Measurements from ENCODE around the gene DUOX1.

Gene DUOX1

GRCh38 chr15:45186771-45187577 lies 57.2 kb downstream of the DUOX1 start:
- Mint-ChIP-seq H3K27ac (peak overlapping the region; percentile 83), H3K4me1 (ENCODE audit: low read depth) (peaks cover 40% of the 10 kb centered on the region), H3K9me3 (no peaks in the 10 kb centered on the region), H3K4me3 (peak overlapping the region; percentile 79), H3K27me3 (no peaks in the 10 kb centered on the region), H3K36me3 (ENCODE audit: low read depth) (no peaks in the 10 kb centered on the region)
- DNase-seq = peak; percentile 51

- H3K27me3 Mint-ChIP-seq = no peaks in the 10 kb centered on the region
- H3K27ac Mint-ChIP-seq = no peak overlapping the region
These were observed 57.7 kb downstream of the DUOX1 start for GRCh38 chr15:45187578-45187893.

GRCh38 chr15:45187894-45188830 lies 58.4 kb downstream of the DUOX1 start, which contains the start of gene SHF:
SHF (minus strand) TSS chr15:45187966; CDS start chr15:45187951, 15 bp downstream.
- H3K36me3 Mint-ChIP-seq (ENCODE audit: low read depth) = no peaks in the 10 kb centered on the region
- peaks cover 34% of the 10 kb centered on the region for H3K4me1 Mint-ChIP-seq (ENCODE audit: low read depth)
- H3K27ac Mint-ChIP-seq = peak within 1 kb of the TSS; percentile 93
- peak; percentile 83 for DNase-seq
- peak within 1 kb of the TSS; percentile 79 for H3K4me3 Mint-ChIP-seq
- no peaks in the 10 kb centered on the region for H3K9me3 Mint-ChIP-seq
- no peaks in the 10 kb centered on the region for H3K27me3 Mint-ChIP-seq

More at GRCh38 chr15:45187578-45187893, 57.7 kb downstream of the DUOX1 start:
- Mint-ChIP-seq H3K36me3 (ENCODE audit: low read depth) (no peaks in the 10 kb centered on the region), H3K4me1 (ENCODE audit: low read depth) (peaks cover 39% of the 10 kb centered on the region), H3K4me3 (no peak overlapping the region), H3K9me3 (no peaks in the 10 kb centered on the region)
- DNase-seq = peak; percentile 54

- H3K27me3 Mint-ChIP-seq = no peaks in the 10 kb centered on the region
- H3K4me1 Mint-ChIP-seq (ENCODE audit: low read depth) = peaks cover 16% of the 10 kb centered on the region
- no peak overlapping the region for H3K4me3 Mint-ChIP-seq
- H3K36me3 Mint-ChIP-seq (ENCODE audit: low read depth) = peaks cover 4% of the 10 kb centered on the region
- H3K27ac Mint-ChIP-seq = peak overlapping the region; percentile 20
- no peak for DNase-seq
- no peaks in the 10 kb centered on the region for H3K9me3 Mint-ChIP-seq
These were observed 67.7 kb downstream of the DUOX1 start for GRCh38 chr15:45197512-45197911.

- Mint-ChIP-seq H3K27me3 (no peaks in the 10 kb centered on the region), H3K4me3 (no peak overlapping the region), H3K27ac (no peak overlapping the region), H3K4me1 (ENCODE audit: low read depth) (peaks cover 18% of the 10 kb centered on the region), H3K9me3 (no peaks in the 10 kb centered on the region), H3K36me3 (ENCODE audit: low read depth) (peaks cover 4% of the 10 kb centered on the region)
- DNase-seq = peak; percentile 98
These were observed 68.7 kb downstream of the DUOX1 start for GRCh38 chr15:45198337-45199135.

GRCh38 chr15:45199136-45199810 lies 69.5 kb downstream of the DUOX1 start:
- DNase-seq = no peak
- Mint-ChIP-seq H3K36me3 (ENCODE audit: low read depth) (peaks cover 4% of the 10 kb centered on the region), H3K27ac (no peak overlapping the region), H3K4me1 (ENCODE audit: low read depth) (peaks cover 18% of the 10 kb centered on the region), H3K4me3 (no peak overlapping the region), H3K27me3 (no peaks in the 10 kb centered on the region), H3K9me3 (no peaks in the 10 kb centered on the region)

GRCh38 chr15:45200001-45200798 lies 70.4 kb downstream of the DUOX1 start:
- H3K4me3 Mint-ChIP-seq = no peak overlapping the region
- peaks cover 4% of the 10 kb centered on the region for H3K36me3 Mint-ChIP-seq (ENCODE audit: low read depth)
- H3K27me3 Mint-ChIP-seq = no peaks in the 10 kb centered on the region
- peak; percentile 99 for DNase-seq
- H3K4me1 Mint-ChIP-seq (ENCODE audit: low read depth) = peaks cover 23% of the 10 kb centered on the region
- no peaks in the 10 kb centered on the region for H3K9me3 Mint-ChIP-seq
- H3K27ac Mint-ChIP-seq = no peak overlapping the region

- DNase-seq = peak; percentile 91
- Mint-ChIP-seq H3K36me3 (ENCODE audit: low read depth) (peaks cover 4% of the 10 kb centered on the region), H3K27ac (no peak overlapping the region), H3K9me3 (no peaks in the 10 kb centered on the region), H3K4me3 (no peak overlapping the region), H3K27me3 (no peaks in the 10 kb centered on the region), H3K4me1 (ENCODE audit: low read depth) (peaks cover 26% of the 10 kb centered on the region)
These were observed 71.2 kb downstream of the DUOX1 start for GRCh38 chr15:45200799-45201556.

- Mint-ChIP-seq H3K27me3 (no peaks in the 10 kb centered on the region), H3K27ac (no peak overlapping the region), H3K4me3 (no peak overlapping the region), H3K36me3 (ENCODE audit: low read depth) (peaks cover 4% of the 10 kb centered on the region), H3K9me3 (no peaks in the 10 kb centered on the region), H3K4me1 (ENCODE audit: low read depth) (peaks cover 26% of the 10 kb centered on the region)
- DNase-seq = no peak
These were observed 71.7 kb downstream of the DUOX1 start for GRCh38 chr15:45201557-45201859.

GRCh38 chr15:45201869-45202268 lies 72.1 kb downstream of the DUOX1 start:
- DNase-seq = no peak
- Mint-ChIP-seq H3K27ac (no peak overlapping the region), H3K9me3 (no peaks in the 10 kb centered on the region), H3K4me1 (ENCODE audit: low read depth) (peaks cover 26% of the 10 kb centered on the region), H3K27me3 (peaks cover 3% of the 10 kb centered on the region), H3K36me3 (ENCODE audit: low read depth) (peaks cover 4% of the 10 kb centered on the region), H3K4me3 (no peak overlapping the region)

- Mint-ChIP-seq H3K27ac (no peak overlapping the region), H3K27me3 (peaks cover 3% of the 10 kb centered on the region), H3K9me3 (no peaks in the 10 kb centered on the region), H3K4me1 (ENCODE audit: low read depth) (peaks cover 19% of the 10 kb centered on the region), H3K4me3 (no peak overlapping the region), H3K36me3 (ENCODE audit: low read depth) (peaks cover 4% of the 10 kb centered on the region)
- no peak for DNase-seq
These were observed 73.4 kb downstream of the DUOX1 start for GRCh38 chr15:45203182-45203581.

GRCh38 chr15:45205192-45205591 lies 75.4 kb downstream of the DUOX1 start:
- no peak overlapping the region for H3K27ac Mint-ChIP-seq
- peaks cover 6% of the 10 kb centered on the region for H3K27me3 Mint-ChIP-seq
- DNase-seq = peak; percentile 55
- no peaks in the 10 kb centered on the region for H3K9me3 Mint-ChIP-seq
- peaks cover 10% of the 10 kb centered on the region for H3K4me1 Mint-ChIP-seq (ENCODE audit: low read depth)
- no peak overlapping the region for H3K4me3 Mint-ChIP-seq
- H3K36me3 Mint-ChIP-seq (ENCODE audit: low read depth) = no peaks in the 10 kb centered on the region

- no peak for DNase-seq
- H3K36me3 Mint-ChIP-seq (ENCODE audit: low read depth) = no peaks in the 10 kb centered on the region
- peaks cover 3% of the 10 kb centered on the region for H3K27me3 Mint-ChIP-seq
- no peaks in the 10 kb centered on the region for H3K9me3 Mint-ChIP-seq
- no peaks in the 10 kb centered on the region for H3K4me1 Mint-ChIP-seq (ENCODE audit: low read depth)
- no peak overlapping the region for H3K4me3 Mint-ChIP-seq
- H3K27ac Mint-ChIP-seq = no peak overlapping the region
These were observed 82.7 kb downstream of the DUOX1 start for GRCh38 chr15:45212493-45212892.
